Tibial nerve (tissue), 4 donors: Measurements from ENCODE around the gene STYK1. TPM values are rescaled to one million over a fixed set of nuclear protein-coding genes. Genes with fewer than 3 reads are reported as not detected.

Source experiments
- DNase-seq, 2 donors: peaks; one replicate each; pipeline ENCODE4 v3.0.0-alpha.2; 2019; ENCODE audit warnings: low spot score in 2 of 2
- H3K27ac ChIP-seq, 4 donors: fragments of 200-600 bp; sonication (generic) in 3 of 4; one replicate each; pipeline ENCODE4 v1.5.1; 2017 to 2019; ENCODE audit warnings: mild to moderate bottlenecking in 1 of 4
- H3K27me3 ChIP-seq, 2 donors: fragments of 200-600 bp; sonication (generic) in 1 of 2; one replicate each; pipeline versions ENCODE4 v1.5.1 to v1.6.0; 2017 to 2019
- H3K36me3 ChIP-seq, 3 donors: fragments of 200-600 bp; sonication (generic); one replicate each; pipeline ENCODE4 v1.5.1; 2018 to 2019
- H3K4me1 ChIP-seq, 4 donors: fragments of 200-600 bp; sonication (generic) in 3 of 4; one replicate each; pipeline ENCODE4 v1.5.1; 2017 to 2019
- H3K4me3 ChIP-seq, 4 donors: fragments of 200-600 bp; sonication (generic) in 3 of 4; one replicate each; pipeline ENCODE4 v1.5.1; 2017 to 2019; ENCODE audit warnings: mild to moderate bottlenecking in 1 of 4, moderate library complexity in 1 of 4
- H3K9me3 ChIP-seq, 4 donors: fragments of 200-600 bp; sonication (generic) in 3 of 4; one replicate each; pipeline ENCODE4 v1.5.1; 2017 to 2019
- EP300 ChIP-seq, 2 donors: sonication (generic); formaldehyde crosslinking; IDR thresholded peaks; one replicate each; pipeline ENCODE4 v1.6.1; 2017; ENCODE audit warnings: antibody characterized with exemption in 2 of 2, mild to moderate bottlenecking in 1 of 2
- POLR2A ChIP-seq, 2 donors: fragments of 450-650 bp; IDR thresholded peaks; one replicate each; pipeline ENCODE4 v1.6.1; 2017; ENCODE audit warnings: antibody characterized with exemption in 2 of 2, mild to moderate bottlenecking in 2 of 2, moderate library complexity in 2 of 2
- WGBS, 2 donors: methylation state at CpG; one replicate each; pipeline ENCODE4 v1.1.5; 2018; 5-methylcytosine and 5-hydroxymethylcytosine counted together
- total RNA-seq, 4 donors: library from RNA; depleted of rRNA; stranded (reverse); fragments of >200 nt; gene quantifications; one replicate each; pipeline ENCODE4 v1.1.0, GENCODE V29; 2016
- TF ChIP-seq, protein P1 (sequence below), 5 experiments: fragments of 200-600 bp in 3 of 5; fragments of 450-650 bp in 2 of 5; sonication (generic) in 3 of 5; IDR thresholded peaks; one replicate each; pipeline ENCODE4 v1.5.1; 2016 to 2019; ENCODE audit warnings: antibody characterized with exemption in 5 of 5, mild to moderate bottlenecking in 3 of 5, moderate library complexity in 2 of 5

STYK1 gene
- total RNA-seq, 4 donors from 2014 or later: 0.44 TPM; not detected in 3

DNA sequence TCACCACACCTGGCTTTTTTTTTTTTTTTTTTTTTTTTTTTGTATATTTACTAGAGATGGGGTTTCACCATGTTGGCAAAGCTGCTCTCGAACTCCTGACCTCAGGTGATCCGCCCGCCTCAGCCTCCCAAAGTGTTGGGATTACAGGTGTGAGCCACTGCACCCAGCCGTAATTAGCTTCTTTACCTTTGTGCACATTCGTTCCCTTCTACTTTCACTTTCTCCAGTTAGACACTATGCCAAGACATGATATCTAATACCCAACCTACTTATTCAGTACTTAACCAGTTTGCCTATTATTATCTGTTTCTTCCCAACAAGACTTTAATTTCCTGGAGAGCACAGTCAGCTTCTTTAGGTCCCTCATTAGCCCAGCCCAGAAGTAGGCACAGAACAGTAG is 5.3 kb downstream of the STYK1 start:
- Histone ChIP-seq H3K4me1 (peaks cover 0 to 4% (median 2%) of the 10 kb centered on the region in 4 donors), H3K27ac (no peak overlapping the region), H3K27me3 (peaks cover 0 to 17% of the 10 kb centered on the region in 2 donors), H3K36me3 (no peaks in the 10 kb centered on the region), H3K4me3 (no peak overlapping the region), H3K9me3 (no peaks in the 10 kb centered on the region)
- WGBS, 2 donors: 86 to 90% methylated on average over 5 of the region's 5 CpGs
- TF ChIP-seq, protein P1, sequence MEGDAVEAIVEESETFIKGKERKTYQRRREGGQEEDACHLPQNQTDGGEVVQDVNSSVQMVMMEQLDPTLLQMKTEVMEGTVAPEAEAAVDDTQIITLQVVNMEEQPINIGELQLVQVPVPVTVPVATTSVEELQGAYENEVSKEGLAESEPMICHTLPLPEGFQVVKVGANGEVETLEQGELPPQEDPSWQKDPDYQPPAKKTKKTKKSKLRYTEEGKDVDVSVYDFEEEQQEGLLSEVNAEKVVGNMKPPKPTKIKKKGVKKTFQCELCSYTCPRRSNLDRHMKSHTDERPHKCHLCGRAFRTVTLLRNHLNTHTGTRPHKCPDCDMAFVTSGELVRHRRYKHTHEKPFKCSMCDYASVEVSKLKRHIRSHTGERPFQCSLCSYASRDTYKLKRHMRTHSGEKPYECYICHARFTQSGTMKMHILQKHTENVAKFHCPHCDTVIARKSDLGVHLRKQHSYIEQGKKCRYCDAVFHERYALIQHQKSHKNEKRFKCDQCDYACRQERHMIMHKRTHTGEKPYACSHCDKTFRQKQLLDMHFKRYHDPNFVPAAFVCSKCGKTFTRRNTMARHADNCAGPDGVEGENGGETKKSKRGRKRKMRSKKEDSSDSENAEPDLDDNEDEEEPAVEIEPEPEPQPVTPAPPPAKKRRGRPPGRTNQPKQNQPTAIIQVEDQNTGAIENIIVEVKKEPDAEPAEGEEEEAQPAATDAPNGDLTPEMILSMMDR (IDR thresholded peaks at IDR 0.05): no peak
- TF ChIP-seq POLR2A (IDR thresholded peaks at IDR 0.05): no peak
- DNase-seq: no peak

- Histone ChIP-seq H3K4me1 (no peaks in the 10 kb centered on the region), H3K4me3 (no peak overlapping the region), H3K27ac (no peak overlapping the region), H3K36me3 (no peaks in the 10 kb centered on the region), H3K9me3 (no peaks in the 10 kb centered on the region), H3K27me3 (peaks cover 0 to 8% of the 10 kb centered on the region in 2 donors)
- TF ChIP-seq EP300 (IDR thresholded peaks at IDR 0.05) (no peak), POLR2A (IDR thresholded peaks at IDR 0.05) (no peak)
- TF ChIP-seq, protein P1 (IDR thresholded peaks at IDR 0.05): no peak
- 46 to 63% methylated on average over 1 of the region's 1 CpG for WGBS, 2 donors
- DNase-seq: no peak
These were observed 6.3 kb downstream of the STYK1 start for GRCh38 chr12:10667581-10667980.

GRCh38 chr12:10664499-10664898 is 9.4 kb downstream of the STYK1 start:
- DNase-seq: no peak
- Histone ChIP-seq H3K27ac (no peak overlapping the region), H3K36me3 (no peaks in the 10 kb centered on the region), H3K27me3 (no peaks in the 10 kb centered on the region), H3K4me3 (no peak overlapping the region), H3K4me1 (no peaks in the 10 kb centered on the region), H3K9me3 (no peaks in the 10 kb centered on the region)
- WGBS, 2 donors: 78 to 83% methylated on average over 2 of the region's 2 CpGs
- TF ChIP-seq EP300 (IDR thresholded peaks at IDR 0.05): no peak
- TF ChIP-seq, protein P1 (IDR thresholded peaks at IDR 0.05): no peak
- no peak for TF ChIP-seq POLR2A (IDR thresholded peaks at IDR 0.05)

DNA sequence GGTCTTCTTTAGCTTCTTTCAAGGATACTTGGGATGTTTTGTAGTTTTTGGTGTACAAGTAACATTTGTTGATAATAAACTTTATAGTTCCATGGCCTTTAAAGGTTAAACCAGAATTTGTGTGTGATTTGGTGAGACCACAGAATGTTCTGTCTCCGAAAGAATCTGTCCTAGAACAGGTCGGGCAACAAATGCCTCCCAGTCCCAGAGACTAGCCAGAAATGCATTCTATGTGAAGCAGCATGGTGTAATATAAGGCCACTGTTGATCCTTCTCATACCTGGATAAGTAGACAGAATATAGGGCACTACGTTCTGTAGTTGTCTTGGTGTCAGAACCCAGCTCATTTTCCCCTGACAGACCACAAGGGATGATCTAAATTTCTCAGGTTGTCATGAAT is 10.0 kb downstream of the STYK1 start:
- no peak overlapping the region for H3K4me3 ChIP-seq
- no peaks in the 10 kb centered on the region for H3K4me1 ChIP-seq
- no peaks in the 10 kb centered on the region for H3K27me3 ChIP-seq
- no peaks in the 10 kb centered on the region for H3K36me3 ChIP-seq
- no peak for TF ChIP-seq EP300 (IDR thresholded peaks at IDR 0.05)
- TF ChIP-seq, protein P1 (IDR thresholded peaks at IDR 0.05): no peak
- no peak for DNase-seq
- no peaks in the 10 kb centered on the region for H3K9me3 ChIP-seq
- 77 to 85% methylated on average over 3 of the region's 3 CpGs for WGBS, 2 donors
- H3K27ac ChIP-seq: no peak overlapping the region

GRCh38 chr12:10661338-10661737 is 12.5 kb downstream of the STYK1 start:
- Histone ChIP-seq H3K9me3 (peaks cover 0 to under 1% (median 0%) of the 10 kb centered on the region in 4 donors), H3K27ac (no peak overlapping the region), H3K27me3 (no peaks in the 10 kb centered on the region), H3K36me3 (no peaks in the 10 kb centered on the region), H3K4me1 (no peaks in the 10 kb centered on the region), H3K4me3 (no peak overlapping the region)
- WGBS, 2 donors: 51 to 63% methylated on average over 3 of the region's 3 CpGs
- DNase-seq: no peak
- TF ChIP-seq, protein P1 (IDR thresholded peaks at IDR 0.05): no peak
- TF ChIP-seq EP300 (IDR thresholded peaks at IDR 0.05): no peak
- TF ChIP-seq POLR2A (IDR thresholded peaks at IDR 0.05): no peak
